GM12878 (cell line): ENCODE measurements around the gene C1QTNF5.

Experiments
- CTCF ChIP-seq, 3 experiments: IDR thresholded peaks in 2 of 3; conservative IDR thresholded peaks in 1 of 3; 2 replicates each; pipeline ENCODE4 v1.5.1; 2011; ENCODE audit warnings: low read depth in 3 of 3, low read length in 3 of 3, mild to moderate bottlenecking in 3 of 3, control low read depth in 2 of 3, moderate library complexity in 2 of 3, inconsistent platforms in 1 of 3, mixed read lengths in 1 of 3; ENCODE audit not compliant: control insufficient read depth in 2 of 3, insufficient read depth in 1 of 3; ENCODE audit errors: extremely low read depth in 1 of 3
- FOS ChIP-seq: IDR thresholded peaks from 3 replicates; pipeline ENCODE4 v1.6.1; 2011; ENCODE audit warnings: borderline replicate concordance; ENCODE audit not compliant: insufficient read length; ENCODE audit errors: extremely low read depth
- JUND ChIP-seq: IDR thresholded peaks from 2 replicates; pipeline ENCODE4 v1.6.1; 2012; ENCODE audit warnings: low read depth, mild to moderate bottlenecking, low read length, improper control_type of control experiment, moderate library complexity
- KAT2A ChIP-seq: conservative IDR thresholded peaks from 2 replicates; pipeline ENCODE4 v1.6.1; 2011; ENCODE audit warnings: low read depth, low read length; ENCODE audit not compliant: control insufficient read depth
- MAX ChIP-seq: IDR thresholded peaks from 2 replicates; pipeline ENCODE4 v1.6.1; 2012; ENCODE audit warnings: low read depth, low read length, improper control_type of control experiment
- ZBTB33 ChIP-seq: fragments of 450-650 bp; IDR thresholded peaks from 2 replicates; pipeline ENCODE4 v1.6.1; 2017; ENCODE audit warnings: mild to moderate bottlenecking

- TF ChIP-seq MAX (no peak), JUND (no peak), ZBTB33 (no peak), CTCF (IDR thresholded peaks at IDR 0.05 in 2 of 3, conservative IDR thresholded peaks at IDR 0.05 in 1 of 3; ENCODE audit: control insufficient read depth in 2 of 3, extremely low read depth in 1 of 3, insufficient read depth in 1 of 3, low read depth in 3 of 3, low read length in 3 of 3) (no peak), KAT2A (no peak), FOS (no peak)
Measured at GRCh38 chr11:119373059-119373920, 32.6 kb upstream of the C1QTNF5 start.
